Measurements from ENCODE around the gene DLG2. TPM values are rescaled to one million over a fixed set of nuclear protein-coding genes. Genes with fewer than 3 reads are reported as not detected.

Gene DLG2
- total and polyA plus RNA-seq, 2 of the 8 experiments (the other 6 are each of a cell fraction or from before 2014, with no cell fraction given) = 1.7 to 14.3 TPM

DNA sequence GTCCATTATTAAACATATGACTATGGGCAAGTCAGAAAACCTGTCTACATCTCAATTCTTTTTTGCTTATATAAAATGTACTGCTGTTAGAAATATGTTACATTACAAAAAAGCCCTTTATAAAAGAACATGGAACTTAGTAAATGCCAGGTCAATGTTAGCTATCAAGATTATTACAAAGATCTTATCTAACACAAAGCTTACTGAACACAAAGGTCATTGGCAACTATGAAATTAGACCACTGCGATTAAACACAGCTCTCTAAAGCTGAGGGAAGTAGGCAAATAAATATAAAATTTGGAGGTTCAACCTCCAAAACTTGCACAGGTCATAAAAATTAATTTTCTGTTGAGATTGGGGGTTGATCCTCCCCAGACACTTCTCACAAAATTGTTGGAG, 1648.2 kb downstream of the DLG2 start (continued):
- no peak for TF ChIP-seq ASH2L (IDR thresholded peaks at IDR 0.05; ENCODE audit: low read length)
- no peak for TF ChIP-seq GABPA (IDR thresholded peaks at IDR 0.05; ENCODE audit: borderline replicate concordance, insufficient read depth, low read length)
- TF ChIP-seq RXRA (IDR thresholded peaks at IDR 0.05; ENCODE audit: insufficient read depth, low read depth, low read length) = no peak
- no peak for TF ChIP-seq SRF (IDR thresholded peaks at IDR 0.05; ENCODE audit: low read depth, low read length)
